Spinal cord (tissue), 10 donors: ENCODE measurements around the gene DNAAF6. TPM values are rescaled to one million over a fixed set of nuclear protein-coding genes. Genes with fewer than 3 reads are reported as not detected.
"Not testable (repeated sequence)": the region's sequence is repeated elsewhere in the genome, so short reads cannot be mapped to it uniquely, and the experiment has no call there.

Source experiments
- DNase-seq, 6 donors: peaks; one replicate each; pipeline versions ENCODE4 v3.0.0 to v3.0.0-alpha.2; 2013 to 2015; ENCODE audit warnings: low spot score in 6 of 6, low read depth in 4 of 6
- H3K27ac ChIP-seq: one replicate; pipeline ENCODE4 v1.5.1; 2013; ENCODE audit warnings: low read depth, low read length, control low read depth
- H3K27me3 ChIP-seq: one replicate; pipeline ENCODE4 v1.6.1; 2013; ENCODE audit warnings: low read length; ENCODE audit not compliant: control insufficient read depth, insufficient read depth
- H3K36me3 ChIP-seq: one replicate; pipeline ENCODE4 v1.6.1; 2013; ENCODE audit warnings: low read length; ENCODE audit not compliant: control insufficient read depth, insufficient read depth
- H3K4me1 ChIP-seq: one replicate; pipeline ENCODE4 v1.6.1; 2013; ENCODE audit warnings: low read length; ENCODE audit not compliant: control insufficient read depth, insufficient read depth
- H3K4me3 ChIP-seq: one replicate; pipeline ENCODE4 v1.5.1; 2013; ENCODE audit warnings: low read depth, low read length, control low read depth
- H3K9me3 ChIP-seq: one replicate; pipeline ENCODE4 v1.6.1; 2013; ENCODE audit warnings: low read length; ENCODE audit not compliant: control insufficient read depth, insufficient read depth
- WGBS: methylation state at CpG from one replicate; pipeline ENCODE4 v1.1.5; 2013; ENCODE audit warnings: missing lambda C conversion rate; ENCODE audit not compliant: insufficient coverage; 5-methylcytosine and 5-hydroxymethylcytosine counted together
- long read RNA-seq, 4 donors: transcript quantifications; one replicate each; lab custom pipeline, GENCODE V29; 2026
- polyA plus RNA-seq, 2 donors: library from polyadenylated mRNA; unstranded; fragments of 120-200 nt; gene quantifications; one replicate each; pipeline ENCODE4 v1.2.1, GENCODE V29; 2013; ENCODE audit not compliant: insufficient read length in 2 of 2
- total RNA-seq, 2 donors: library from RNA; depleted of rRNA in 1 of 2; stranded (reverse); fragments of 120-200 nt in 1 of 2; fragments of >200 nt in 1 of 2; gene quantifications; one replicate each; pipeline versions ENCODE4 v1.2.3 to v1.2.4, GENCODE V29; 2013 to 2014
- donor health status: healthy.

DNAAF6 gene
- total RNA-seq (1 to 10 TPM in 1 of 2 donors, under 1 TPM in 1; 0.59 to 1.8 TPM), polyA plus RNA-seq (1 to 10 TPM in 1 of 2 donors, under 1 TPM in 1; 0.81 to 1.5 TPM)
- long read RNA-seq, donor 1, partial matches to known transcripts: 0 of 1 reads
- long read RNA-seq, donor 1, other reads (novel, unspliced or antisense): 0 of 1 reads
- long read RNA-seq, donor 2, partial matches to known transcripts: 0 of 2 reads
- long read RNA-seq, donor 2, other reads (novel, unspliced or antisense): 0 of 2 reads
- long read RNA-seq, donor 3: 0 reads
- long read RNA-seq, donor 4: 0 reads

DNA sequence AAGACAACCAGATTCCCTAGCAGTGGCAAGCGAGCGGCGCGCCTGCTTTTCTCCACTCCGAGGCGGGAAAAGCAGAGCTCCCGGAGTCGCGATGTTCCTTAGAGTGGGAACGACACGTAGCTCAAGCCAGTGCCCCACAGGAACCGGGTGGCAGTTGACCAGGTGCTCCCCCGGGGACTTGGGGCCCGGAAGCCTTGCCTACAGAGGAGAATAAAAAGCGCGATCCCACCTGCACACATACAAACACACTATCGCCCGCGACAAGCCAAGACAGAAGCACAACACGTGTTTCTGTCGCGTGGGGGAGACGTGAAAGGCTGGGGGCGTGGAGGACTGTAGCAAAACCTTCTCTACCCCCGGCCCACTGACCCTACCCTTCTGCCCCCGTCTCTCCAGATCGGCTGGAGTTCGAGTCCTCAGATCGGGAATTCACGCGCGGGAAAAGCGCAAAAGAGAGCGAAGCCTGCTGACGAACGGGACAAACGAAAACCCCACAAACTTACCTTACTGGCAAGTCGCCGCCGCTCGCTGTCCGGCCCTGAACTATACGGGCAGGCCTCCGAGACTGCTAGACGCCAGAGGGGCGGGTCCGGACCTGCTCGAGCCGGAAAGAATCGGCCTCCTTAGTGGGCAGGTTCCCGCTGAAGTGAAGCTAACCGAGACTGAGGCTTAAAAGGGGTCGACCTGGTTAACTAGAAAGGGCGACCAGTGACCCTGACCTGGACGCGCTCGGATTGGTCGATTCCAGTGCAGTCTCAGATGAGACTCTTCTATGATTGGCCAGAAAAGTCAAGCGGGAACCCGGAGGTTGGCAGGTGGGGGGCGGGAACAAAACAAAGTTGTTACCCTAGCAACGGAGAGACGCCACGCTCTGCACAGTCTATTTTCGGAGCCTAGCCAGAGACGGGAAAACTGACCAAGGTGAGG, at the start of gene DNAAF6, which contains the start of gene NUP62CL:
Gene DNAAF6 (plus strand): TSS at position 842 of the 927 bp plus-strand sequence. CDS start 6,265 bp downstream, outside the sequence.
Gene NUP62CL (minus strand): TSS at position 664 of the 927 bp plus-strand sequence. CDS start 31,287 bp downstream, outside the sequence.
- H3K4me3 ChIP-seq: peak within 1 kb of the TSS; percentile 33
- WGBS: 26% methylated on average over 62 of the region's 66 CpGs
- H3K27ac ChIP-seq: no peak within 1 kb of the TSS

DNA sequence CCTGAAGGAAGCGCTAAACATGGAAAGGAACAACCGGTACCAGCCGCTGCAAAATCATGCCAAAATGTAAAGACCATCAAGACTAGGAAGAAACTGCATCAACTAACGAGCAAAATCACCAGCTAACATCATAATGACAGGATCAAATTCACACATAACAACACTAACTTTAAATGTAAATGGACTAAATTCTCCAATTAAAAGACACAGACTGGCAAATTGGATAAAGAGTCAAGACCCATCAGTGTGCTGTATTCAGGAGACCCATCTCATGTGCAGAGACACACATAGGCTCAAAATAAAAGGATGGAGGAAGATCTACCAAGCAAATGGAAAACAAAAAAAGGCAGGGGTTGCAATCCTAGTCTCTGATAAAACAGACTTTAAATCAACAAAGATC, 48.8 kb upstream of the DNAAF6 start:
- DNase-seq, H3K27ac ChIP-seq, H3K4me3 ChIP-seq, H3K36me3 ChIP-seq, H3K27me3 ChIP-seq, H3K4me1 ChIP-seq, H3K9me3 ChIP-seq: not testable (repeated sequence)
- no CpG with 5 or more reads among the region's 4 CpGs for WGBS

More for the DNA sequence above, at the start of gene DNAAF6, which contains the start of gene NUP62CL:
- DNase-seq: peak; percentile 2 to 89 (median 26)
- Histone ChIP-seq H3K36me3 (no peaks in the 10 kb centered on the region), H3K27me3 (peaks cover 17% of the 10 kb centered on the region), H3K4me1 (peaks cover 9% of the 10 kb centered on the region), H3K9me3 (no peaks in the 10 kb centered on the region)

DNA sequence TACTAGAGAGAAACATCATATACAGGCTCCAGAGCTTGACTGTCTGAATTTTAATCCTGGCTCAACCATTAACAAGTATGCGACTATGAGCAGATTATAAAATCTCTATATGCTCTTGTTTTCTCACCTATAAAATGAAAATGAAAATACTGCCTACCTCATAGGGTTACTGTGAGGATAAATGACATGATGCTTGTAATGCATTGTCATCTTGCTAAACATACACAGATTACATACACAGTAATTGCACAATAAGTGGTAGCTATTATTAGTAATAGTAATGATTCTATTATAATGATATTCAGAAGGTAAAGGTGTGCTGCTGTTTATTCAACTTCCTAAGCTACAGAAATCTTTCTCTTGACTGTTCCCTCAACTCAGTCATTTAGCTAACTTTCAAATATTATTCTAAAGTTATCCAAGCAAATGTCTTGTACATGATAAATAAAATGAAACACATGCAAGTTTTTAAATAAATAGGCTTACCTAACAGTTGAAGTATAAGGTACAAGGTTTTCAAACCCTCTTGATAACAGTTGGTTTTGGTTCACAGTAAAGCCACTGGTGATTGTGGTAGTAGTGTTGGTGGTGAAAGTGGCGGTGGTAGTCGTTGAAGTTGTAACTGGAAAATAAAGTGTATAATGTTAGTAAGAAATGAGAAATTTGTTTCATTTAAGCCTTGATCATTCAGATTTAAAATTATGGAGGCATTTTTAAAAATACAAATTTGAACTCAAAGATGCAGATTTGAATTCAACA, 39.1 kb upstream of the DNAAF6 start:
- no peak overlapping the region for H3K27ac ChIP-seq
- no peak for DNase-seq
- 100% methylated on average over 1 of the region's 3 CpGs for WGBS
- peaks cover 4% of the 10 kb centered on the region for H3K27me3 ChIP-seq
- no peaks in the 10 kb centered on the region for H3K9me3 ChIP-seq
- H3K4me1 ChIP-seq: no peaks in the 10 kb centered on the region
- no peak overlapping the region for H3K4me3 ChIP-seq
- no peaks in the 10 kb centered on the region for H3K36me3 ChIP-seq

DNA sequence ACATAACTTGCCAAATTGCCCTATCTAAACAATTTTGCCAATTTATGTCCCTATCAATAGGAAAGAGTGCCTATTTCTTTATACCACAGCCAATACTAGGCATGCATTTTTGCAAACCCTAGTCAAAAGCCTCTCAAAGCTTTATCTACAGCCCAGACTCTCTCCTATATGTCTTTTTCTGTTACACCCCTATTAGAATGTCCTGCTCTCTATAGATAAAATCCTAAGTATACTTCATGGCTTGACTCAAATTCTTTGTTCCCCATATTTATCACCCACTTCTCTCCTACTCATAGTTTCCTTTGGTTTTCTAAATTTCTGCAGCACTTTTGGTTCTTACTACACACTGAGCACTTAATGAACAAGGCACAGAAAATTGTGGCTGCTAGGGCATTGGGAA, 38.2 kb upstream of the DNAAF6 start:
- Histone ChIP-seq H3K4me1 (no peaks in the 10 kb centered on the region), H3K27me3 (peaks cover 2% of the 10 kb centered on the region), H3K9me3 (no peaks in the 10 kb centered on the region), H3K4me3 (no peak overlapping the region), H3K36me3 (no peaks in the 10 kb centered on the region), H3K27ac (no peak overlapping the region)
- DNase-seq: no peak

DNA sequence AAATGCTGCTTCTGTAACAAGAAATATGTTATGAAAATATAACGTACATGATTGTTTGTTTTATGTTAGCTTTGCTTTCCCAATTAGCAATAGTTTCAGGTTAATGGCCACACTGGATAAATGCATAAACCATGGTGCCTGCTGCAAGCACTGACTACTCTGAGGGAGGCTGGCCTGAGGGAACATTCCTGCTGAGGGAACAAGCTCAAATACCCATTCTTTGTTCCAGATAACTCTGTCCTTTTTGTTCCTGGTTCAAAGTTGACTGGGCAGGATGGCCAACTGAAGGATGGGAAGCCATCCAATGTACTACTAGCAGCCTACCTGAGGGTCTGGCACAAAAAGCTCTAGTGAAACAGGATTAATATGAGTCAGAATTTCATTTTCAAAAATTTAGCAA, 37.7 kb upstream of the DNAAF6 start:
- H3K27ac ChIP-seq: no peak overlapping the region
- no peaks in the 10 kb centered on the region for H3K36me3 ChIP-seq
- peaks cover 2% of the 10 kb centered on the region for H3K27me3 ChIP-seq
- no peak for DNase-seq
- H3K4me3 ChIP-seq: no peak overlapping the region
- no peaks in the 10 kb centered on the region for H3K4me1 ChIP-seq
- no peaks in the 10 kb centered on the region for H3K9me3 ChIP-seq
- WGBS: no CpG with 5 or more reads among the region's 1 CpG

DNA sequence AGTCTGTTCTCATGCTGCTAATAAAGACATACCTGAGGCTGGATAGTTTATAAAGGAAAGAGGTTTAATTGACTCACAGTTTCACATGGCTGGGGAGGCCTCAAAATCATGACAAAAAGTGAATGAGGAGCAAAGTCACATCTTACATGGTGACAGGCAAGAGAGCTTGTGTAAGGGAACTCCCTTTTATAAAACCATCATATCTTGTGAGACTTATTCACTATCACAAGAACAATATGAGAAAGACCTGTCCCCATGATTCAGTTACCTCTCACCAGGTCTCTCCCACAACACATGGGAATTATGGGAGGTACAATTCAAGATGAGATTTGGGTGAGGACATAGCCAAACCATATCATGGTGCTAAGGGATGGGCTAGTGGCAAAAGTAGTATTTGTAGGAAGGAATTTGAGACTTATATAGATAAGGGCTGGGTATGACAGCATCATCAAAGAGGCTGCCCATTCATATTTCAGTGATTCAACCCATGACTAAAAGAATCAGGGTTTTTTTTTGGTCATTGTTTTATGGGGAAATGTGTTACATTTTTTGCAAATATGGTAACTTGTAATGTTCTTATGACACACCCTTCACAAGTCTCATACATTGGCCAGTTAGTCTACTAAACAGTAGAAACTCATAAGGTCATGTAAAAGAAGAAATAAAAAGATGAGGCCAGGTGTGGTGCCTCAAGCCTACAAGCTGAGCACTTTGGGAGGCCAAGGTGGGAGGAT, 34.9 kb upstream of the DNAAF6 start:
- Histone ChIP-seq H3K36me3 (no peaks in the 10 kb centered on the region), H3K4me3 (no peak overlapping the region), H3K27me3 (peaks cover 5% of the 10 kb centered on the region), H3K9me3 (no peaks in the 10 kb centered on the region), H3K4me1 (no peaks in the 10 kb centered on the region), H3K27ac (no peak overlapping the region)
- DNase-seq: no peak

DNA sequence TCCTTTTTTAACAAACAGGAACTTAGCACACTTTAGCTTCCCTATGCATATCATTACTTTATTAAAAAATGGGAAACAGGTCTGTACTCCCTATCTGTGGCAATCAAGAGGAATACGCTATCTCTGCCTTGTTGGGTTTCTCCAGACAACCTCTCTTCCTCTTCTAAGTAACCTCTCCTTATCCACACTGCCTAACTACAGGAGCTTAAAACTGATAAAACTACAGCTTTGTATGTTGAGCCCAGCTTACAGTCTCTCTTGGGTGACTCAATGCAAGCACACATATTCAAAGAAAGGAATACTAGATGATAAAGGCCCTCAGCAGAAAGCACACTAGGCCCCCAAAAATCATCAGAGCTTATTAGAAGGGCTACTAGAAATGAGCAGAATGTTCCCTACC, 9.1 kb upstream of the DNAAF6 start:
- WGBS: 63% methylated on average over 1 of the region's 1 CpG
- Histone ChIP-seq H3K27ac (no peak overlapping the region), H3K4me1 (no peaks in the 10 kb centered on the region), H3K4me3 (no peak overlapping the region), H3K27me3 (no peaks in the 10 kb centered on the region), H3K9me3 (no peaks in the 10 kb centered on the region), H3K36me3 (no peaks in the 10 kb centered on the region)
- no peak for DNase-seq

DNA sequence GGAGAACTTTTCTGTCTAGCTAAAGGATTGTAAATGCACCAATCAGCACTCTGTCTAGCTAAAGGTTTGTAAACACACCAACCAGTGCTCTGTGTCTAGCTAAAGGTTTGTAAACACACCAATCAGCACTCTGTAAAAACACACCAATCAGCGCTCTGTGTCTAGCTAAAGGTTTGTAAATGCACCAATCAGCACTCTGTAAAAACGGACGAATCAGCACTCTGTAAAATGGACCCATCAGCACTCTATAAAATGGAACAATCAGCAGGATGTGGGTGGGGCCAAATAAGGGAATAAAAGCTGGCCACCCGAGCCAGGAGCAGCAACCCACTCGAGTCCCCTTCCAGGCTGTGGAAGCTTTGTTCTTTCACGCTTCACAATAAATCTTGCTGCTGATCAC, 8.3 kb upstream of the DNAAF6 start:
- H3K36me3 ChIP-seq, H3K27ac ChIP-seq, H3K4me3 ChIP-seq, H3K9me3 ChIP-seq, H3K27me3 ChIP-seq, DNase-seq, H3K4me1 ChIP-seq: not testable (repeated sequence)
- WGBS: 58% methylated on average over 5 of the region's 6 CpGs

DNA sequence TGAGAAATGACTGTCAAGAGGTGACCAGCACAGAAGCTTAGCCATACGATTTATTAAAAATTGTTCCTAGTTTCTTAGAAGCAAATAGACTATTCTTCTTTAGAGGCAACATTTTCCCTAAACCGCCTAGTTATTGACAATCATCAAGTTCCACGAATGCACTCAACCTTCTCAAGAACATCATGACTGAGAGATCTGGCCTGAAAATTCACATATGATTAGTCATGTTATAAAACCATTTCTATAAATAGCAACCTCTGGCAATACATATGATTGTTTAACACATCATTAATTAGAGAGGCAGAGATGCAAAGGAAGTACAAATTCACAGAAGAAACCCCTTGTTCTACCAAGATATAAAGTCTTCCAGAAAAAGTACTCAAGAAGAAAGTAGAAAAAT, 6.9 kb upstream of the DNAAF6 start:
- DNase-seq: no peak
- Histone ChIP-seq H3K4me1 (no peaks in the 10 kb centered on the region), H3K36me3 (no peaks in the 10 kb centered on the region), H3K9me3 (no peaks in the 10 kb centered on the region), H3K27me3 (peaks cover 2% of the 10 kb centered on the region), H3K27ac (no peak overlapping the region), H3K4me3 (no peak overlapping the region)
- WGBS: 67% methylated on average over 1 of the region's 3 CpGs
